UCSD-AML1 (cell line): Measurements from ENCODE around the gene LCP1.
"Not testable (repeated sequence)": the region's sequence is repeated elsewhere in the genome, so short reads cannot be mapped to it uniquely, and the experiment has no call there.

Source experiments
- DNase-seq: peaks from one replicate; lab custom pipeline; 2025; ENCODE audit not compliant: unreplicated experiment; lab: John Stamatoyannopoulos, UW

The LCP1 gene

GRCh38 chr13:46182491-46182877, 507 bp upstream of the LCP1 start:
- no peak for DNase-seq

DNA sequence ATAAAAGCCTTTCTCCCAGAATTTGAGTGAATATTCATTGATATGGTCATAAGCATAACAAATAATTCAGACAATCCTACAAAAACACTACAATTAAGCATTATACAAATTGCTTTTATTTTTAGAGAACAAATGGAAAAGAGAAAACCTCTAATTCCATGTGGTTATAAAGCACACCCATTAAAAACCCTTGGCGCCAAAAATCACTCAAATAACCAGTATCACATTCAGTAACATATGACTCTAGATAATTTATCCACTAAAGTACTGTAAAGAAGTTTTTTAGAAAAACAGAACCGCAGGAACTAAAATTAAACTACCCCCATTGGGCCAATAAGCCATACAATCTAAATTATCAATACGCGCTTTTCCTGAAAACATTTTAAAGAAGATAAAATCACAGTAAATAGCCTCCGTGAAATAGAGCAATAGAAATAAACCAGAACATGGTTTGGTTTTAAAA, 569 bp downstream of the LCP1 start:
- no peak for DNase-seq

- DNase-seq = no peak
These were observed 1.8 kb downstream of the LCP1 start for GRCh38 chr13:46179969-46180763.

GRCh38 chr13:46179491-46179908, 2.5 kb downstream of the LCP1 start:
- peak; percentile 77 for DNase-seq

GRCh38 chr13:46178821-46179220, 3.2 kb downstream of the LCP1 start:
- DNase-seq = no peak

DNA sequence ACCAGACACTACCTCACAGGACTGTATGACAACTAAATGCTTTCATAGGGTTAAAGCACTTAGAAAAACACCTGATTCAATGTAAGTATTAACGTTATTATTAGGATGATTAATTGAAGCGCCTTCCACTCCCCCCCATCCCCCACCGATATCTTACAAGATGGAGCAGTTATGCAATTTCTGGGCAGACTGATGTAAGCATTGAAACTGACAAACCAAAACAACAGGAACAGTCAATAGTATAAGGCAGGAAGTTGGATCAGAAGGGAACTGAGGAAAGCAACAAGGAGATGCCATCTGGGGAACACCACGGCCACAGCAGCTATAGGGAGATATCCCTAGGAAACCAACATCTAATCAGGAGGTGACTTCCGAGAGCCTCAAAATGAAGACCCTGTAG, 3.8 kb downstream of the LCP1 start:
- peak; percentile 15 for DNase-seq

DNA sequence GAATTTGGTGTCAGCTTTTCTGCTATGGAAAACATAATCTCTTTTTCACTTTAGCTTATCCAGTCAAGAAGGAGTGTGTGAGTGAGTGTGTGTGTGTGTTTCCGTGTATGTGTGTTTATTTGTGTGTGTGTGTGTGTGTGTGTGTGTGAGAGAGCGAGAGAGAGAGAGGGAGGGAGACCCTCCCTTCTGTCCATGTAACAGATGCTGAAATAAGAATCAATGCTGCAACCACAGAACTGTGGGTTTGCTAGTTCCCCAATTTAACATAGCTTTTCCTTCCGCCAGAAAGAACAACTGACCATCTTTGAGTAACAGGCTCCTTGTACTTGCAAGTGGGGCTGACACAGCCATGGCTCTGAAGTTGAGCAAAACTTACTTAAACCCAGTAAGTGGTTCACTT, 5.2 kb downstream of the LCP1 start:
- DNase-seq = peak; percentile 44

DNA sequence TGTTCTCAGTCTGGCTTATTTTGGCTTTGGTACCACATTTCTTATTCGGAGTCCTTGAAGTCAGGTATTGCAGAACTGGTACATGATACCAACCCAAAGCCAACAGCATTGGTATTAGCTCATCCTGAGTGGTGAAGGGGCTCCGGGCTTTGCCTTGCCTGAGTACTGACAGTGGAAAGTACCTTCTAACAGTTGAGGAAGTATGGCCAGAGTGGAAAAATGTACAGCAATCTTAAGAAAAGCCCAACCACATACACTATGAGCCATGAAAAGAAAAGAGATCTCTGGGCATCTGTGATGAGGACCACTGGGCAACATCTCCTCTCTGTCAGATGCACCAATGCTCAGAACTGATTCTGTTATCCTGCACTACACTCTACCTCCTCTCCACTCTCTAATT, 8.3 kb downstream of the LCP1 start:
- peak; percentile 13 for DNase-seq

- DNase-seq = peak; percentile 15
These were observed 9.4 kb downstream of the LCP1 start for GRCh38 chr13:46172531-46172991.

DNA sequence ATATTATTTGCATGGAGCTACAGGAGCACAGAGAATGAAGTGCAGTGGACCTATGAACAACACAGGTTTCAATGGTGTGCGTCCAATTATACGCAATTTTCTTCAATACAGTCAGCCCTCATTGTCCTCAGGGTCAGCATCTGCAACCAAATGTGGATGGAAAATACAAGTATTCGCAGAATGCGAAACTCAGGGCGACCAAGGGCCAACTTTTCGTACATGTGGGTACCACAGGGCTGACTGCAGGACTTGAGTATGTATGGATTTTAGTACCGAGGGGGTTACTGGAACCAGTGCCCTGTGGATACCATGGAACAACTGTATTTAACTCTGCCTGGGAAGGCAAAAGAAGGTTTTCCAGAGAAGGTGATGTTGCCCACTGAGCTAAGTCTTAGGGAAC, 10.2 kb downstream of the LCP1 start:
- no peak for DNase-seq

- no peak for DNase-seq
These were observed 10.8 kb downstream of the LCP1 start for GRCh38 chr13:46171217-46171616.

- peak; percentile 24 for DNase-seq
These were observed 11.3 kb downstream of the LCP1 start for GRCh38 chr13:46170687-46171086.

DNA sequence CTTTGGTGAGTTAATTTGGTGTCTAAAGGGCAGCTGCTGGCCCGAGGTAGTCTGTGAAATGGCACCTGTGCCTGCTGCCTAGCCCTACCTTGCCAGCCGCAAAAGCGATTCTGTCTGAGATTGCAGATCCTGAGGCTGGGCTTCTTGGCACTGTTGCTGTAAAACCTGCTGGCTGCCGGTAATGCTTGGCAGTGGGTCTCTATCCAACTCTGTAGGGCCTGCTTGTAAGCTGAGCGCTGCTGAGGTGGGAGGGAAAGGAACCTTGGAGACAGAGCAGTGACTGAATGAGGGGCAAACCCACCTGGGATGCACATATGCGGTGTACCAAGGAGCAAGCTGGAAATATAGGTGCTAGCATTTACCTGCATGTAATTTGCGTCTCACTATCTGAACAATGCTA, 11.7 kb downstream of the LCP1 start:
- DNase-seq = no peak

DNA sequence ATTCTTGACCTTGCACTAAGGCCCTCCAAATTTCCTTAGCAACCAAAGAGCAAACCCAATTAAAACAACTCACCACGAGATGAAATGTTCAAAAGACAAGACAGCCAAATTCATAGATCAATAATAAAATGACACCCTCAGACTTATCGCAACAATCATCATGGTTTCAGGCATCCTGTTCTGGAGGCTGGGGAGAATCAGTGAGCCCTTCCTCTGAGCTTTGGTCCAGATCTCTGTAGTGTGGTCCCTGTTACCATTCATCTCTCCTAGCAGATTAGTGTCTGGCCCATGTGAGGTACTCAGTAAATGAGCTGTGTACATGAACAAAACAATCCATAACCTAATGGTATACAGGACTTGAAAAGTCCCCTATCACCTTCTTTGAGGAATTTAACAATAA, 12.2 kb downstream of the LCP1 start:
- DNase-seq = no peak

DNA sequence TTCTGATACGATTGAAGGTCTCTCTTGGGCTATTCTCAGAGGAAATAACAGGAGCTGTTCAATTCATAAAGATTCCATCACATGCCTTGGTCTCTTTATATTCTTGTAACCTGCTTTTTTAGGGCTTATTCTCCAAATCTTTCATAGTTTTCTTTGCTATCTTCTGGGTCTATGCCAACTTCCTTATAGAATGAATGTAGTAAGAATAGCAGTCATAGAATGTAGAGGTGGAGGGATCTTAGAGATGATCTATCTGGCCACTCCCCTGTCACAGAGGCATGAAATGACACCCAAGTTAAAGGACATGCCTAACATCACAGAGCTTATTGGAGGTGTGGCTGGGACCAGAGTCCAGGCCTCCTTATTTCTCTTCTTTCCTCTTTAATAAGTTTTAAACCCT, 13.2 kb downstream of the LCP1 start:
- no peak for DNase-seq

- no peak for DNase-seq
These were observed 13.6 kb downstream of the LCP1 start for GRCh38 chr13:46168341-46168740.

- DNase-seq = no peak
These were observed 14.9 kb downstream of the LCP1 start for GRCh38 chr13:46166947-46167610.

DNA sequence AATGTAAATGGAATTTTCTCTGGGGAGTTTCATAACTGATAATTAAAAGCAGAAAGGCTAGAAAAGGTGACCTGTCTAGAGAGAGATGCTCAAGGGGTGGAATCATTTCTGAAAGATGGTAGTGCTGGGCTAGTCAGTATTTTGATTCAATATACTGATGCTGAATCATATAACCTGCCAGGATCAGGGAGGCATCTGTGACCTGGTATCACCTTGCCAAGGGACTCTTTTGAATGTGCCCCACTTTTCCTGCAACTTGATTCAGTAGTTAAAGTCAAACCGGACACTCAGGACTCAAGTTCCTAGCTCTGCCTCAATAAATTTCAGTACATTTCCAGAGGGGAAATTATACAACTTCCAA, 15.8 kb downstream of the LCP1 start:
- DNase-seq = no peak

GRCh38 chr13:46165485-46166223, 16.3 kb downstream of the LCP1 start:
- no peak for DNase-seq

GRCh38 chr13:46164661-46165060, 17.3 kb downstream of the LCP1 start:
- DNase-seq = no peak

DNA sequence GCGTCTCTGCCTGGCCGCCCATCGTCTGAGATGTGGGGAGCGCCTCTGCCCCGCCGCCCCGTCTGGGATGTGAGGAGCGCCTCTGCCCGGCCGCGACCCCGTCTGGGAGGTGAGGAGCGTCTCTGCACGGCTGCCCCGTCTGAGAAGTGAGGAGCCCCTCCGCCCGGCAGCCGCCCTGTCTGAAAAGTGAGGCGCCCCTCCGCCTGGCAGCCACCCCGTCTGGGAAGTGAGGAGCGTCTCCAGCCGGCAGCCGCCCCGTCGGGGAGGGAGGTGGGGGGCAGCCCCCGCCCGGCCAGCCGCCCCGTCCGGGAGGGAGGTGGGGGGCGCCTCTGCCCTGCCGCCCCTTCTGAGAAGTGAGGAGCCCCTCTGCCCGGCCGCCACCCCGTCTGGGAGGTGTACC, 19.2 kb downstream of the LCP1 start:
- not testable (repeated sequence) for DNase-seq
